Measurements from ENCODE around the gene MIDN.

MIDN gene

DNA sequence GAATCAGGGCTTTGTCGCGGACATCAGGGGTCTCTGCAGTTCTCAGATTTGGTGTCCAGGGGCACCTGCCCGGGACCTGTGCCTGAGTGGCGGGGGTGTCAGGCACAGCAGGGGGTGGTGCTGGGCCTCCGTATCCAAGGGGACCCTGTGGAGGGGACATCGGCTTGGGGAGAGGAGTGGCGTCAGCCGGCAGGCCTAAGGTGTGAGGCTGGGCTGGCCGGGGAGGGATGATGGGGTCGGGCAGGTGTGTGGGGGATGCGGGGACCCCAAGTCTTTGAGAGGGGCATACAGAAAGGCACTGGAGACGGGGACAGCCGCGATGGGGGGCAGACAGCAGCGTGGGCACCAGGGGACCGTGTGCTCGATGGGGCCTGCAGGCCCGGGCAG lies 39.8 kb downstream of the MIDN start:
- TF ChIP-seq, protein P1, sequence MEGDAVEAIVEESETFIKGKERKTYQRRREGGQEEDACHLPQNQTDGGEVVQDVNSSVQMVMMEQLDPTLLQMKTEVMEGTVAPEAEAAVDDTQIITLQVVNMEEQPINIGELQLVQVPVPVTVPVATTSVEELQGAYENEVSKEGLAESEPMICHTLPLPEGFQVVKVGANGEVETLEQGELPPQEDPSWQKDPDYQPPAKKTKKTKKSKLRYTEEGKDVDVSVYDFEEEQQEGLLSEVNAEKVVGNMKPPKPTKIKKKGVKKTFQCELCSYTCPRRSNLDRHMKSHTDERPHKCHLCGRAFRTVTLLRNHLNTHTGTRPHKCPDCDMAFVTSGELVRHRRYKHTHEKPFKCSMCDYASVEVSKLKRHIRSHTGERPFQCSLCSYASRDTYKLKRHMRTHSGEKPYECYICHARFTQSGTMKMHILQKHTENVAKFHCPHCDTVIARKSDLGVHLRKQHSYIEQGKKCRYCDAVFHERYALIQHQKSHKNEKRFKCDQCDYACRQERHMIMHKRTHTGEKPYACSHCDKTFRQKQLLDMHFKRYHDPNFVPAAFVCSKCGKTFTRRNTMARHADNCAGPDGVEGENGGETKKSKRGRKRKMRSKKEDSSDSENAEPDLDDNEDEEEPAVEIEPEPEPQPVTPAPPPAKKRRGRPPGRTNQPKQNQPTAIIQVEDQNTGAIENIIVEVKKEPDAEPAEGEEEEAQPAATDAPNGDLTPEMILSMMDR (IDR thresholded peaks at IDR 0.05; ENCODE audit: control extremely low read depth, extremely low read depth, low read depth, missing control alignments) = no peak
- POLR2A ChIA-PET = no interaction called here
- CTCF ChIA-PET = no interaction called here
- DNase-seq (ENCODE audit: extremely low spot score) = no peak

DNA sequence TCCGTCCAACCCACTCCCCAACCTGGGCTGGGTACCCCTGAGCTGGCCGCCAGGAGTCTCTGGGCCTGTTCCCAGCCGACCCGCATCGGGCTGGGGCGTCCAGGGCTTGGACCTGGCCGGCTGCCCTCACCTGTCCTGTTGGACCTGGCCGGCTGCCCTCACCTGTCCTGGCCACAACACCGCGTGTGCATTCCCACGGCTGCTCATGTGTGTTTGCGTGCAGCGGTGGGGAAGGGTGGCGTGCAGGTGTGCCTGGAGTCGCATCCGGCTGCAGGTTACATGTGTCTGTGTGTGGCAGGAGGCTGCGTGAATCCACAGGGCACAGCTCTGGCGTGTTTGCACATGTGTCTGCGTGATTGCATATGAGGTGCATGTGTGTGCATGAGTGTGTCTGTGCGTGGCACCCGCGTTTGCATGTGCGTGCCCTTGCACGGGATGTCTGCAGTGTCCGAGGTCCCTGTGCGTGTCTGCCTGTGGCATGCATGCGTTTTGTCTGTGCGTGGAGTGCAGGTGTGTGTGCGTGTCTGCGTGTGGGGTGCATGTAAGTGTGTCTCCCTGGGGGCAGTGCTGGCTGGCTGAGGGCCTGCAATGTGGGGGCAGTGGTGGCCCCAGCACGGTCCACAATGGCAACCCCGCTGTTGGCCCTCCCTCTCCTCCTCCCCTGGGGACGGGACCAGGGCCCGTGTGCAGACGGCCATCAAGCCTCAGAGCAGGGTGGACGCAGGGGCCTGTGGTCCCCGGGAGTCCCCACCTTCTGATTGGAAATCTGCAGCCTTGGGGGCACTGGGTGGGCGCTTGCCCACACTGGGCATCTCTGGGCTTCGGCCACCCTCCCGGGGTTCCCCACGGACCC lies 40.7 kb downstream of the MIDN start:
- DNase-seq (ENCODE audit: extremely low spot score) = no peak
- TF ChIP-seq, protein P1 (IDR thresholded peaks at IDR 0.05; ENCODE audit: control extremely low read depth, extremely low read depth, low read depth, missing control alignments) = no peak
- ChIA-PET CTCF (no interaction called here), POLR2A (no interaction called here)

DNA sequence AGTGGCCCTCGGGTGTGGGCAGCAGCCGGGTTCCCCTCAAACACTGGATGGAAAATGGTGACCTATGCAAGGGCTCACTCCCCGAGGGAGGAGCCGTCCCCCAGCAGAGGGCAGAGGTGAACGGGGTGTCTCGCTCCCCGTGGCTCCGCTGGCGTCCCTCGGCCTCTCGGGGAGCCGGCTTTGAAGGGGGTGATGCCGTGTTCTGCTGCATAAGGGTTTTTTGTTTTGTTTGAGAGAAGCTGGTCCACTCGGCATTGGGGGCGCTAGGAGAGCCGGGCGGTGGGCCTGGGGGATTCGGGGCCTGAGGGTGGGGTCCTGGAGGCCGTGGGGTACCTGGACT lies 41.3 kb downstream of the MIDN start:
- TF ChIP-seq, protein P1 (IDR thresholded peaks at IDR 0.05; ENCODE audit: control extremely low read depth, extremely low read depth, low read depth, missing control alignments) = peak; percentile 3
- ChIA-PET POLR2A (no interaction called here), CTCF (no interaction called here)
- DNase-seq (ENCODE audit: extremely low spot score) = no peak

DNA sequence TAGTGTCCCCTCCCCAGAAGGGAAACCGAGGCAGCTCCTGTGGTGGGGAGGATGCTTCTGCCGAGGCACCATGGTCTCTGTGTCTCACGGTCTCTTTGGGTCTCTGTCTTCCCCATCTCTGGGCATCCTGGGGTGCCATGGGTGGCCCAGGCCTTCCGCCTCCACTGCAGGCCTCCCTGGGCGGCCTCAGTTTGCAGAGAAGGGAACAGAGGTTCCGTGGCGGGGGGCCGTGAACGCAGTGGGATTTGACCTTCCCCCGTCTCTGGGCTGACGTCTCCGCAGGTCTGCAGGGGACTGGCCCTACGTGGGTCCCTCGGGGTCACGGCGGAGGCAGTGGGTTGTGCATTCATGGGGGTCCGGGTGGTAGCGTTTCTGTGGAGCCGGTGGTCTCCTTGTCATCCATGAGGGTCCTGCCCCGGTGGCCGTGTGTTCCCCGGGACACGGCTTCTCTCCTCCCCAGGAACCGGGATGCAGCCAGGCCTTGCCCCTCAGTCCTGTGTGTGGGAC lies 41.9 kb downstream of the MIDN start:
- DNase-seq (ENCODE audit: extremely low spot score) = no peak
- CTCF ChIA-PET = no interaction called here
- POLR2A ChIA-PET = no interaction called here
- TF ChIP-seq, protein P1 (IDR thresholded peaks at IDR 0.05; ENCODE audit: control extremely low read depth, extremely low read depth, low read depth, missing control alignments) = no peak

DNA sequence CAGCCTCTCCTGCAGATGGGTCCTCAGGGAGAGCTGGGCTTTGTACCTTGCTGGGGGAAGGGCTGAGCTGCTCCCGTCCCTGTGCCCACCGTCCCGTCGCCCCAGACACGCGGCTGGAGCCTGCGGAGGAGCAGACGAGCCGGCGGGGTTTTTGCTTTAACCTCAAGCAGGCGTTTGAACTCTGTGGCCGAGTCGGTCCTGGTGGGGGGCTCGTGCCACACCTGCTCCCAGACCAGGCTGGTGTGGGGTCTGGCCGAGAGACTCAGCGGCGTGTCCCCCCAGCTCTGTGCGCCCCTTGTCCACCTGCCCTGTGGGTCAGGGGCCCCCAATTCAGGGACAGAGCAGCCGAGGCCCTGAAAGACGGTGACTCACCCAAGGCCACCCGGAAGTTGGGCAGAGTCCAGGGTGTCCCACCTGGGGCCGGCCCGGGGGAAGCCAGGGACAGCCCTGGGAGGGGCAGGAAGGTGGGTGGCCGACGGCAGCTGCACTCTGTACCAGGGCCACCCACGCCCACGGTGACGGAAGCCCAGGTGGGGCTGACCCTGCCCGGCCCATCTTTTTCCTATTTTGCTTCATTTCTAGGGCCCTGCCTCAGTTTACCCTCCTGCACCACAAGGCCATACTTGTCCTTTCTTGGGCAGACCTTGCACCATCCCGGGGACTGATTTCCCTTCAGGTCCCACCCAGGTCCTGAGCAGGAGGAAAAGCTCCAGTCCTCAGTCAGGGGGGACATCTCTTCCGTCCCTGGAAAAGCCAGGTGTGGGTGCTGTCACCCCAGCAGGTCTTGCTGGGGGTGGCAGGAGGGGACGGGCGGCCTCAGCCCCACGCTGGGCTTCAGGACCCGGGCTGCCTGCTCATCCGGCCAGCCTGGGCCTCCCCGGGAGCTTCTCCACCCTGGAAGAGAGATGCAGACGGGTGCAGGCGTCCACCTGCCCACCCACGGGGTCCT lies 42.6 kb downstream of the MIDN start:
- ChIA-PET POLR2A (interaction anchor here (1.2 kb wide), 1 partner anchor 22 kb away, joined by 6 read pairs; the partner anchor contains the start of gene CIRBP), CTCF (interaction anchor here (1.0 kb wide), 3 partner anchors 11 to 535 kb away, joined by 3 to 4 read pairs (median 3); no protein-coding TSS in a partner anchor)
- no peak for DNase-seq (ENCODE audit: extremely low spot score)
- TF ChIP-seq, protein P1 (IDR thresholded peaks at IDR 0.05; ENCODE audit: control extremely low read depth, extremely low read depth, low read depth, missing control alignments) = no peak

DNA sequence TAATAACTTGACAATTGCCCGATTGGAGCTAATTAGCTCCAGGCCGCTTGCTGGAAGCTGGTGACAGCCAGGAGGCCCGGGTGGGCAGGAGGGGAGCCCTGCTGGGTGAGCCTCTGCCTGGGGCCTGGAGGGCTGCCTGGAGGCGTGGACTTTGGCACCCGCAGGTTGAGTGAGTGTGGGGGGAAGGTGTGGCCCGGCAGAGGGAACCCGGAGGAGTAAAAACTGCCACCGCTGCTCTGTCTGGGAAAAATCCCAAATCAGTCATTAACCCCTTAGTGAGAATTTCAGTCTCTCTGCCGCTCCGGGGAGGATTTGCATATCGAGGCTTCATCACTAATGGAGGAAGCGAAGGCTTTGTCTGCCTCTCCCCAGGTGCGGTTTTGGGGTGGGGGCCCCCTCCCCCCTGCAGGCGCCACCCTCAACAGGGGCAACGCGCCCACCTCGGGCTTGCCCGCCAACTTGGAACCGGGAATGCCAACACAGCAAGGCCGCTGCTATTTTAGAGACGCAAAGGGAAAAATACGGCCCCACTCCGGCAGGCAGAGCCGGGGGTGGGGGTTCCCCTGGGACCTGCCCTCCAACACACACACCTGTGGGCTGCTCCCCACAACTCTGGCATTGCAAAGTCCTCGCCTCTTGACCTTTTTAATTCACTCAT lies 43.5 kb downstream of the MIDN start:
- peak; percentile 73 for DNase-seq (ENCODE audit: extremely low spot score)
- ChIA-PET POLR2A (interaction anchor here (1.2 kb wide), 1 partner anchor 23 kb away, joined by 6 read pairs; the partner anchor contains the start of gene CIRBP), CTCF (interaction anchor here (1.0 kb wide), 3 partner anchors 12 to 534 kb away, joined by 3 to 4 read pairs (median 3); no protein-coding TSS in a partner anchor)
- TF ChIP-seq, protein P1 (IDR thresholded peaks at IDR 0.05; ENCODE audit: control extremely low read depth, extremely low read depth, low read depth, missing control alignments) = no peak

Measured in GM10248 (cell line).